B cell (primary cell): ENCODE data around the gene FURIN. TPM values are rescaled to one million over a fixed set of nuclear protein-coding genes. Genes with fewer than 3 reads are reported as not detected.

Experiments
- ATAC-seq: fragments of 200-7000 bp; cut with Tn5 transposase; one replicate; pipeline ENCODE4 v1.10.0; 2021; ENCODE audit warnings: low read depth, mild to moderate bottlenecking, moderate number of reproducible peaks, moderate library complexity
- CTCF ChIA-PET: fragments of 350-600 bp; sonication (Branson Sonifier 250); formaldehyde crosslinking; loops from one replicate; lab custom pipeline; 2021; ENCODE audit warnings: antibody characterized with exemption, inconsistent platforms; lab: Charles Lee
- POLR2A ChIA-PET: fragments of 350-600 bp; sonication (Branson Sonifier 250); formaldehyde crosslinking; loops from one replicate; lab custom pipeline; 2021; ENCODE audit warnings: antibody characterized with exemption; lab: Charles Lee
- DNase-seq: peaks from one replicate; pipeline ENCODE4 v3.0.0; 2013
- H2AFZ ChIP-seq: 2 replicates; pipeline ENCODE4 v1.6.1; 2012; ENCODE audit warnings: mild to moderate bottlenecking, low read depth, low read length; ENCODE audit not compliant: insufficient read depth, poor library complexity, severe bottlenecking
- H3K27ac ChIP-seq, 2 donors: 1 replicate in 1 of 2; 2 replicates in 1 of 2; pipeline ENCODE4 v1.5.1; 2012 to 2013; ENCODE audit warnings: low read length in 2 of 2, mild to moderate bottlenecking in 2 of 2, moderate library complexity in 1 of 2
- H3K27me3 ChIP-seq, 4 experiments: fragments of 200-600 bp in 1 of 4; sonication (generic) in 1 of 4; replicated peaks in 1 of 4; 1 replicate in 2 of 4; 2 replicates in 2 of 4; pipeline versions ENCODE4 v1.6.1 to v1.7.0; 2013 to 2016; ENCODE audit warnings: low read length in 3 of 4, mild to moderate bottlenecking in 2 of 4, mixed read lengths in 1 of 4, moderate library complexity in 1 of 4; ENCODE audit not compliant: insufficient read depth in 4 of 4, control insufficient read depth in 3 of 4; ENCODE audit errors: control extremely low read depth in 1 of 4
- H3K36me3 ChIP-seq, 2 experiments: replicated peaks in 1 of 2; 1 replicate in 1 of 2; 2 replicates in 1 of 2; pipeline versions ENCODE4 v1.6.1 to v1.7.1; 2013; ENCODE audit warnings: low read length in 1 of 2; ENCODE audit not compliant: insufficient read depth in 2 of 2, control insufficient read depth in 1 of 2; ENCODE audit errors: control extremely low read depth in 1 of 2, extremely low read depth in 1 of 2
- H3K4me1 ChIP-seq, 2 donors: fragments of 200-600 bp in 1 of 2; sonication (generic) in 1 of 2; 1 replicate in 1 of 2; 2 replicates in 1 of 2; pipeline versions ENCODE4 v1.5.1 to v1.6.1; 2013 to 2017; ENCODE audit warnings: low read length in 2 of 2; ENCODE audit not compliant: control insufficient read depth in 2 of 2, insufficient read depth in 2 of 2
- H3K4me2 ChIP-seq: replicated peaks from 2 replicates; pipeline ENCODE3; 2012; ENCODE audit warnings: mild to moderate bottlenecking, low read depth, low read length; ENCODE audit not compliant: poor library complexity, severe bottlenecking
- H3K4me3 ChIP-seq, 5 experiments: fragments of 200-600 bp in 1 of 5; sonication (generic) in 1 of 5; 1 replicate in 3 of 5; 2 replicates in 2 of 5; pipeline versions ENCODE4 v1.5.1 to v1.7.0; 2011 to 2016; ENCODE audit warnings: low read length in 4 of 5, mild to moderate bottlenecking in 4 of 5, low read depth in 2 of 5, control low read depth in 1 of 5, moderate library complexity in 1 of 5; ENCODE audit not compliant: insufficient read depth in 1 of 5; ENCODE audit errors: control extremely low read depth in 1 of 5, extremely low read depth in 1 of 5
- H3K79me2 ChIP-seq: fragments of 200-600 bp; sonication (generic); one replicate; pipeline ENCODE4 v1.6.0; 2016; ENCODE audit warnings: low read length; ENCODE audit not compliant: control insufficient read depth, insufficient read depth
- H3K9ac ChIP-seq: fragments of 200-600 bp; sonication (generic); 2 replicates; pipeline ENCODE4 v1.6.1; 2017; ENCODE audit warnings: mild to moderate bottlenecking, low read length, moderate library complexity
- H3K9me3 ChIP-seq, 3 donors: one replicate each; pipeline versions ENCODE4 v1.6.1 to v1.7.1; 2013; ENCODE audit warnings: low read length in 2 of 3; ENCODE audit not compliant: control insufficient read depth in 2 of 3, insufficient read depth in 1 of 3; ENCODE audit errors: control extremely low read depth in 1 of 3
- H4K20me1 ChIP-seq: 2 replicates; pipeline ENCODE4 v1.6.0; 2012; ENCODE audit warnings: mild to moderate bottlenecking, low read length; ENCODE audit not compliant: insufficient read depth, control insufficient read depth, poor library complexity, severe bottlenecking
- H3K27ac Mint-ChIP-seq: one replicate; pipeline ENCODE4 v1.8.0; 2021; ENCODE audit warnings: mixed read lengths
- H3K27me3 Mint-ChIP-seq: one replicate; pipeline ENCODE4 v1.8.0; 2021; ENCODE audit warnings: mixed read lengths
- H3K4me1 Mint-ChIP-seq: one replicate; pipeline ENCODE4 v1.8.0; 2021; ENCODE audit warnings: mixed read lengths
- H3K4me3 Mint-ChIP-seq: one replicate; pipeline ENCODE4 v1.8.0; 2021; ENCODE audit warnings: mixed read lengths
- H3K9me3 Mint-ChIP-seq: one replicate; pipeline ENCODE4 v1.8.0; 2022; ENCODE audit warnings: mixed read lengths; ENCODE audit not compliant: insufficient read depth
- EZH2 ChIP-seq: IDR thresholded peaks from 2 replicates; pipeline ENCODE4 v1.6.1; 2012; ENCODE audit warnings: borderline replicate concordance, low read depth, mild to moderate bottlenecking, moderate library complexity, low read length; ENCODE audit not compliant: insufficient read depth, poor library complexity, severe bottlenecking
- WGBS: methylation state at CpG from one replicate; pipeline ENCODE4 v1.1.5; 2013; ENCODE audit warnings: missing lambda C conversion rate; ENCODE audit not compliant: insufficient coverage; 5-methylcytosine and 5-hydroxymethylcytosine counted together
- intact Hi-C: fragments of 100-400 bp; cut with micrococcal nuclease; formaldehyde crosslinking; loops from one replicate; pipeline ENCODE4 v1.10.0; 2022
- polyA plus RNA-seq: library from polyadenylated mRNA; depleted of rRNA; stranded (reverse); fragments of >200 nt; gene quantifications from 2 replicates; pipeline ENCODE4 v1.2.3, GENCODE V29; 2012
- total RNA-seq, 2 donors: library from RNA; stranded (reverse); fragments of 120-200 nt in 1 of 2; gene quantifications; 1 replicate in 1 of 2; 2 replicates in 1 of 2; pipeline versions ENCODE4 v1.2.3 to v1.2.4, GENCODE V29; 2013 to 2022
- TF ChIP-seq, protein P1 (sequence below): fragments of 200-600 bp; IDR thresholded peaks from one replicate; pipeline ENCODE4 v1.8.0; 2022; ENCODE audit warnings: antibody characterized with exemption, mild to moderate bottlenecking

FURIN gene
- total and polyA plus RNA-seq, 2 donors (not counting 1 experiment from before 2014, with no cell fraction given), result 31.6 to 66.7 TPM

DNA sequence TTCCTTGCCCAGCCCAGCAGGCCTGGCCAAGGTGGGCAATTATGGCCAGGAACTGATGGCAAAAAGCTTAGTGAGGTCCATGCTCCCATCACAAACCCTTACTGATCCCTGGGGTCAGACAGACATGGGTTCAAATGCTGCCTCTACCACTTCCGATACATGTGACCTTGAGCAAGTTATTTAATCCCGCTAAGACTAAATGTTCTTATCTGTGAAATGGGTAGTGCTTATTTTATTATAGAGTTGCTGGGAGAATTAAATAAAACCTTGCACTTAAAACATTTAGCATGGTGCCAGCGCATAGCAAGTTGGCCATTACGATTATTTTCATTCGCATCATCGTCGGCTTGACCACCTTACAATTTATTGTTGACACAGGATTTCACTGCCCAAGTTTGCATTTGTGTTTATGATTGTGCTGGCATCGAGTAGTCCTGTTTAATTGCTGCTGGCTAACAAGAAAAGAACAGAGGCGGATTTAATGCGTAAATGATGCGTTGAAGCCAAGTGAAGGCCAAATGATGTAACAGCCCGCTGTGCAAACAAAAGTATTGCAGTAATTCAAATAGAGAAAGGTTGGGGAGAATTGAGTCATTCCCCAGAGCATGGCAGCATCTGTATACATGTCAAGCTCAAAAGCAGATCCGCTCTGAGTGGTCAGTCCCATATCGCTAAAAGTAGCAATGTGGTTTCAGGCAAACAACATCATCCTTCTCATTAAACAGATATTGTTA is 7.3 kb upstream of the FURIN start:
- DNase-seq (no peak), ATAC-seq (no peak)
- WGBS, result 92% methylated on average over 6 of the region's 14 CpGs
- Histone ChIP-seq H2AFZ (no peak overlapping the region), H3K27me3 (no peaks in the 10 kb centered on the region), H3K9ac (no peak overlapping the region), H3K9me3 (no peaks in the 10 kb centered on the region), H4K20me1 (no peaks in the 10 kb centered on the region), H3K79me2 (no peaks in the 10 kb centered on the region), H3K4me2 (no peak overlapping the region), H3K27ac (no peak overlapping the region), H3K36me3 (no peaks in the 10 kb centered on the region), H3K4me1 (peaks cover 21 to 32% of the 10 kb centered on the region in 2 donors), H3K4me3 (no peak overlapping the region)
- POLR2A ChIA-PET, result no interaction called here
- intact Hi-C loops, result no loop called here
- Mint-ChIP-seq H3K9me3 (no peaks in the 10 kb centered on the region), H3K27me3 (no peaks in the 10 kb centered on the region), H3K4me1 (peaks cover 32% of the 10 kb centered on the region), H3K4me3 (no peak overlapping the region), H3K27ac (no peak overlapping the region)
- no peak for TF ChIP-seq EZH2
- TF ChIP-seq, protein P1, sequence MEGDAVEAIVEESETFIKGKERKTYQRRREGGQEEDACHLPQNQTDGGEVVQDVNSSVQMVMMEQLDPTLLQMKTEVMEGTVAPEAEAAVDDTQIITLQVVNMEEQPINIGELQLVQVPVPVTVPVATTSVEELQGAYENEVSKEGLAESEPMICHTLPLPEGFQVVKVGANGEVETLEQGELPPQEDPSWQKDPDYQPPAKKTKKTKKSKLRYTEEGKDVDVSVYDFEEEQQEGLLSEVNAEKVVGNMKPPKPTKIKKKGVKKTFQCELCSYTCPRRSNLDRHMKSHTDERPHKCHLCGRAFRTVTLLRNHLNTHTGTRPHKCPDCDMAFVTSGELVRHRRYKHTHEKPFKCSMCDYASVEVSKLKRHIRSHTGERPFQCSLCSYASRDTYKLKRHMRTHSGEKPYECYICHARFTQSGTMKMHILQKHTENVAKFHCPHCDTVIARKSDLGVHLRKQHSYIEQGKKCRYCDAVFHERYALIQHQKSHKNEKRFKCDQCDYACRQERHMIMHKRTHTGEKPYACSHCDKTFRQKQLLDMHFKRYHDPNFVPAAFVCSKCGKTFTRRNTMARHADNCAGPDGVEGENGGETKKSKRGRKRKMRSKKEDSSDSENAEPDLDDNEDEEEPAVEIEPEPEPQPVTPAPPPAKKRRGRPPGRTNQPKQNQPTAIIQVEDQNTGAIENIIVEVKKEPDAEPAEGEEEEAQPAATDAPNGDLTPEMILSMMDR, result no peak
- CTCF ChIA-PET, result interaction anchor here (1.4 kb wide), 1 partner anchor 16 kb away, joined by 4 read pairs; no protein-coding TSS in a partner anchor

DNA sequence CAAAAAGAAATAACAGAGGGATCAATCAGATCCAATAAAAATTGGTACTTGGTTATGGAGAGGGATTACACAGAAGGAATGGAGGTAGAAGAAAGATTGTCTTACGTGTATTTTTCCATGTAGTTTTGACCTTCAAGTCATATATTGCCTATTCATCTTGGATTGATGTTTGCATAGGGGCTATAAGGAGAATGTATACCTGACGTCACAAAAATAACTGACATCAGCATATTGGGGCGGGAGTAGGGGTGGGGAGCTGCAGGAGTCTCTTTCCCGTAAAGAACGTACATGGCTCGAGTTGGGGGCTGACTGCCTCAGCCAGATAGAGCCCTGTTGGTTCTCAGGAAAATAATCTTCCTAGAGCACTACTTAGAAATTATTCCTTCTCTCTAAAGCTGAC is 5.9 kb upstream of the FURIN start:
- DNase-seq, result no peak
- intact Hi-C loops, result no loop called here
- Histone ChIP-seq H3K27ac (no peak overlapping the region), H2AFZ (no peak overlapping the region), H4K20me1 (no peaks in the 10 kb centered on the region), H3K27me3 (no peaks in the 10 kb centered on the region), H3K9ac (no peak overlapping the region), H3K36me3 (no peaks in the 10 kb centered on the region), H3K4me3 (no peak overlapping the region), H3K4me1 (peaks cover 7 to 18% of the 10 kb centered on the region in 2 donors), H3K9me3 (no peaks in the 10 kb centered on the region), H3K79me2 (no peaks in the 10 kb centered on the region), H3K4me2 (no peak overlapping the region)
- ChIA-PET CTCF (no interaction called here), POLR2A (no interaction called here)
- Mint-ChIP-seq H3K9me3 (no peaks in the 10 kb centered on the region), H3K4me3 (no peak overlapping the region), H3K27ac (no peak overlapping the region), H3K27me3 (no peaks in the 10 kb centered on the region), H3K4me1 (peaks cover 20% of the 10 kb centered on the region)
- 100% methylated on average over 2 of the region's 6 CpGs for WGBS
- ATAC-seq, result no peak
- TF ChIP-seq, protein P1, result no peak
- TF ChIP-seq EZH2, result no peak
